D721Med (cell line): ENCODE measurements around the gene KCNMB1.

Source experiments
- DNase-seq: peaks from one replicate; pipeline ENCODE4 v3.0.0; 2011; ENCODE audit warnings: low spot score; ENCODE audit not compliant: insufficient read length
- FAIRE-seq: peaks from 2 replicates; lab custom pipeline; 2011; peaks lifted over from hg19 to GRCh38; lab: Jason Lieb, UNC
- TF ChIP-seq, protein P1 (sequence below): IDR thresholded peaks from 2 replicates; pipeline ENCODE4 v1.5.1; 2012; ENCODE audit warnings: mild to moderate bottlenecking, control low read depth; ENCODE audit not compliant: insufficient read depth; ENCODE audit errors: missing control alignments

The KCNMB1 gene

DNA sequence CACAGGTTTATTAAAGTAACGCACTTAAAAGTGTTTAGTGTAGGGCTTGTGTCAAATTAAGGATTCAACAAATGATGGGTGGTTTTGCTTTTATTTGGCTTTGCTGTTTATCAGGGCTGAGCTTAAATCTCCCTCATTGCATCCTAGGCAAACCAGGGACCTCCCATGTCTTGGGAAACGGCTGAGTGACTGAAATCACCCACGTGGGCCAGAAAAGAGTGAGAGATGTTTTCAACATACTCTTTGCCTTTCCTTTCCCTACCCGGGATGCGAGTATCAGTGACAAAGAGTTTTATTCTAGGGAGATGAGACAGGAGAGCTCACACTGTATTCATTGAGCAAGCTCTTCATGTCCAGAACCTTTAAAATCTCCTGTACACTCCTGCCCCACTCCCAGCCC lies 23.3 kb downstream of the KCNMB1 start:
- FAIRE-seq (no peak), DNase-seq (no peak)
- TF ChIP-seq, protein P1, sequence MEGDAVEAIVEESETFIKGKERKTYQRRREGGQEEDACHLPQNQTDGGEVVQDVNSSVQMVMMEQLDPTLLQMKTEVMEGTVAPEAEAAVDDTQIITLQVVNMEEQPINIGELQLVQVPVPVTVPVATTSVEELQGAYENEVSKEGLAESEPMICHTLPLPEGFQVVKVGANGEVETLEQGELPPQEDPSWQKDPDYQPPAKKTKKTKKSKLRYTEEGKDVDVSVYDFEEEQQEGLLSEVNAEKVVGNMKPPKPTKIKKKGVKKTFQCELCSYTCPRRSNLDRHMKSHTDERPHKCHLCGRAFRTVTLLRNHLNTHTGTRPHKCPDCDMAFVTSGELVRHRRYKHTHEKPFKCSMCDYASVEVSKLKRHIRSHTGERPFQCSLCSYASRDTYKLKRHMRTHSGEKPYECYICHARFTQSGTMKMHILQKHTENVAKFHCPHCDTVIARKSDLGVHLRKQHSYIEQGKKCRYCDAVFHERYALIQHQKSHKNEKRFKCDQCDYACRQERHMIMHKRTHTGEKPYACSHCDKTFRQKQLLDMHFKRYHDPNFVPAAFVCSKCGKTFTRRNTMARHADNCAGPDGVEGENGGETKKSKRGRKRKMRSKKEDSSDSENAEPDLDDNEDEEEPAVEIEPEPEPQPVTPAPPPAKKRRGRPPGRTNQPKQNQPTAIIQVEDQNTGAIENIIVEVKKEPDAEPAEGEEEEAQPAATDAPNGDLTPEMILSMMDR, result no peak

DNA sequence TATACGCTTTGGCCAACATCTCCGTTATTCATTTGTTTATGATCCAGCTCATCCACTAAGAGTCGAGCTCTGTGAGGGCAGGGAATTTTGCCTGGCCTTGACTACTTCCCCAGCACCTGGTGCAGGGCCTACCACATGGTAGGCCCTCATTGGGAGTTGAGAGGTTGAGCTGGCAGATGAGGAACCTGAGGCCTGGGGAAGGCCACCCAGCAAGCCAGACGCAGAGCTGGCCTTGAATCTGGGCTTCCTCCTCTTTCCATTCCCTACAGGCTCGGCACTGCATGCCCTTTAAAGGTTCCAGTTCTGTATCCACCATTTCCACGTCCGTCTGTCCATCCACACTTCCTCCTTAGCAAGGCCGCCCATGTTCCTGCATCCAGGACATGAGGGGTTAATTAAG lies 24.2 kb downstream of the KCNMB1 start:
- FAIRE-seq (no peak), DNase-seq (no peak)
- TF ChIP-seq, protein P1, result no peak

DNA sequence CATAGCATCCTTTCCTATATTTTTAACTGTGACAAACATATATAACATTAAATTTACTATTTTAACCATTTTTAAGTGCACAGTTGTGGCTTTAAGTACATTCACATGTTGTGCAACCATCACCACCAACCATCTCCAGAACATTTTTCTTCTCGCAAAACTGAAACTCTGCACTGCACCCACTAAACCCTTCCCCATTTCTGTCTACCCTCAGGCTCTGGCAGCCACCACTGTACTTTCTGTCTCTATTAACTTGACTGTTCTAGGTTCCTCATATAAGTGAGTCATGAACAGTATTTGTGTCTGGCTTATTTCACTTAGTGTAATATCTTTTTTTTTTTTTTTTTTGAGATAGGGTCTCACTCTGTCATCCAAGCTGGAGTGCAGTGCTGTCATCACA lies 25.5 kb downstream of the KCNMB1 start:
- FAIRE-seq, result no peak

DNA sequence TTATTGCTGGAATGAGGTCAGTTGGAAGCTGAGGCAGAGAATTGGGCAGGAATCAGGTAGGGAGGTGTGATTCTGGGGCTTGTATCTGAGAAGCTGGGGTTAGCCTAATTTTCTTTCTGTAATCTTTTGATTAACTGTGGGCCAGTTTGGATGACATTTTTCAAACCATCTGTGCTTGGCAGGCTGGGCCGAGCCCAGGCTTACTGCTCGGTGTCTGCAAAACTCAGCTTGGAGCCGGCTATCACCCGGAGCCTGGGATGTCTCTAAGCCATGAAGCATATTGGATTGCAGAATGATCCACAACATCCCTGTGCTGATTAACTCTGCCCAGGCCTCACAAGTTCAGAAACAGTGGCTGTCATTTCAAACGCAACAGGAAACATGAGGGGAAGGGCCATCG lies 26.5 kb downstream of the KCNMB1 start:
- no peak for DNase-seq
- FAIRE-seq, result no peak
- TF ChIP-seq, protein P1, result no peak

More for the DNA sequence above, 25.5 kb downstream of the KCNMB1 start:
- DNase-seq, result no peak
- TF ChIP-seq, protein P1, result no peak

GRCh38 chr5:170362102-170362501 lies 27.1 kb downstream of the KCNMB1 start:
- TF ChIP-seq, protein P1, result no peak
- FAIRE-seq, result no peak

GRCh38 chr5:170361616-170362015 lies 27.6 kb downstream of the KCNMB1 start:
- DNase-seq (no peak), FAIRE-seq (no peak)
- TF ChIP-seq, protein P1, result no peak

More at GRCh38 chr5:170362102-170362501, 27.1 kb downstream of the KCNMB1 start:
- no peak for DNase-seq

GRCh38 chr5:170361116-170361515 lies 28.1 kb downstream of the KCNMB1 start:
- DNase-seq (no peak), FAIRE-seq (no peak)
- TF ChIP-seq, protein P1, result no peak
